C1 segment of cervical spinal cord (tissue), 14 donors: Measurements from ENCODE around the gene TBC1D9.
"Not testable (repeated sequence)": the region's sequence is repeated elsewhere in the genome, so short reads cannot be mapped to it uniquely, and the experiment has no call there.

ENCODE experiments used
- DNase-seq, 14 donors: peaks; one replicate each; lab custom pipeline; 2025; lab: John Stamatoyannopoulos, UW

TBC1D9 gene

DNA sequence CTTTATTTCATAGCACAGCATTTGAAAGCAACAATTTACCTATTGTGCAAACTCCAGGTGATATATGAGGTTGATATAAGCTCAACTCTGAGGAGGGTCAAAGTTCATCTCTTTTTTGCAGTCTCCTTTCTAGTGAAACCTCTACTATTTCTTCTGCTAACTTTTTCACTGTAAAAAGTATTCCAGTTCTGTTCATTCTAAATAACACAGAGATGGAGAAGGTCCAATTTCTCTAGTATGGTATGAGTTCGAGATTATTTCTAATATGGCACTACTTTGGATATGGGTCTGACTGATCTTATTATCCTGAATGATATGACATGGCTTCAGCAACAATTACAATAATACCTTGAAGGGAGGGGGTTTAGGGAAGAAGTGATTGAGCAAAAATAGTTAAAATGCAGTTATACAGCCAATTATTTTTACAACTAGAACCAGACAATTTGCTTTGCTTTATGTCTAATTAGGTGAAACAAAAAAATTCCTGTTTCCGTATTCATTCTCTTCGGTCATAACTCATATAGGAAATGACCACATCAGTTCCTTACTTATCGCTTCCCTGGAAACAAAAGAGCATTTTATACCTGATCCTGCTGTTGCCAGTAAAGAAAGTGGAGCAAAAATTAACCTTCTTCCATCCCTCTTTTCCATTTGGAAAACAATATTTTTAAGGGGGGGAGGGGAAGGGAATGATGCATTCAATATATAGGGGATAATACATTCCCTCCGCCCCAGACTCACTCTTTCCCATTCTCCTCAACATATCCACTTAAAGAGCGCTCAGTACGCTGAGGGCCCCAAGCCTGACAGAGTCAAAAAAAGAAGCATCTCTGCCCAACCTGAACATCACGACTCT, 1.0 kb downstream of the TBC1D9 start:
- DNase-seq = no peak

DNA sequence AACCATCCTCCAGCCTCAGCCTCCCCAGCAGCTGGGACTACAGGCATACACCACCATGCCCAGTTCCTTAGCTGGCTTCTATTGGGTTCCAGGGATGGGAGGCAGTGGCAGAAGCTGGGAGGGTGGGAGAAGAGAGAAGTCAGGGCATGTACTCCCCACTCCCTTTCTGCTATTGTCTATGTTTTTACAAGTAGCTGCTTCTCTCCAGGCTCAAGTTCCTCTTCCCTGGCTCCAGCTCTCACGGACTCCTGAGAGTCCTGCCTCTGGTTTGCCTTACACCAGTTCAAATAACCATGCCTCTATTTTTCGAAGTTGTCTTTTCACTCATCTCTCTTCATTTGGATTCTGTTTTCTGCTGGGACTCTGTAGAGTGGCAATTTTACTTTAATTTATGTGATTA, 2.9 kb downstream of the TBC1D9 start:
- no peak for DNase-seq

DNA sequence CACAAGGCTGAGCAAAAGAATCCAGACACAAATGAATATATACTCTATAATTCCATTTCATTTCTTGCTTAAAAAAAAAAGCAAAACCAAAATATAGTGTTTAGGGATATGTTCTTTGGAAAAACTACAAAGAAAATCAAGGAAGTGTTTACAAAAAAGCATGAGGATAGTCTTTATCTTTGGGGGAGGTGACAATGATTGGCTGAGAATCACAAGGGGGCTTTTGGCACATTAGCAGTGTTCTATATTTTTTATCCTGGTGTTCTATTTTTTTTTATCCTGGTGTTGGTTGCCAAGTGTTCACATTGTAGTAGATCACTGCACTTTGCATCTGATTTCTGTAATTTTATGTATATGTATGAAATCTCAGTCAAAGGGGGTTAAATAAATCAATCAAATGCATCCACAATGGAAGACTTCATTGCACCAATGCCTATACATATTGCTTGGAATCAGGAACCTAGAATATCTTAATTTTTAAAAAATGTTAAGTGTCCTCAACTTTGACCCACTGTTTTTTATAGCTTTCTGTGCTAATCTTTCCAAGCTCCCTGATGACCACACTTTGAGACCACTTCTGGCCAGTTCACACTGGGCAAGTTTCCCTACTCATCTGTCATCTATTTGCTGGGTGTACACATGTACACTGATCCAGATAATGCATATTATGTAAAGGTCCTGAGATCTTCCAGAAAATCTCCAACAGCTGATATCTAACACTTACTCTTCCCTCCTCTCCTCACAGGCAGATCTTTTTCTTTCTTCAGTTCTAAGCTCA, 3.7 kb downstream of the TBC1D9 start:
- no peak for DNase-seq

- no peak for DNase-seq
Observed at GRCh38 chr4:140750470-140750869, 5.7 kb downstream of the TBC1D9 start.

- DNase-seq = no peak
Observed at GRCh38 chr4:140748171-140748570, 8.0 kb downstream of the TBC1D9 start.

DNA sequence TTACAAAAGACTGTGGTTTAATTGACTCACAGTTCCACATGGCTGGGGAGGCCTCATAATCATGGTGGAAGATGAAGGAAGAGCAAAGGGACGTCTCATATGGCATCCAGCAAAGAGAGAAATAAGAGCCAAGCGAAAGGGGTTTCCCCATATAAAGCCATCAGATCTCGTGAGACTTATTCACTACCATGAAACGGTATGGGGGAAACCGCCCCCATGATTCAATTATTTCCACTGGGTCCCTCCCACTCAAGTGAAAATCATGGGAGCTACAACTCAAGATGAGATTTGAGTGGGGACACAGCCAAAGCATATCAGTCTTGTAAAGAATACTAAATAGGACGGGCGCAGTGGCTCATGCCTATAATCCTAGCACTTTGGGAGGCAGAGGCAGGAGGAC, 9.6 kb downstream of the TBC1D9 start:
- DNase-seq = not testable (repeated sequence)

DNA sequence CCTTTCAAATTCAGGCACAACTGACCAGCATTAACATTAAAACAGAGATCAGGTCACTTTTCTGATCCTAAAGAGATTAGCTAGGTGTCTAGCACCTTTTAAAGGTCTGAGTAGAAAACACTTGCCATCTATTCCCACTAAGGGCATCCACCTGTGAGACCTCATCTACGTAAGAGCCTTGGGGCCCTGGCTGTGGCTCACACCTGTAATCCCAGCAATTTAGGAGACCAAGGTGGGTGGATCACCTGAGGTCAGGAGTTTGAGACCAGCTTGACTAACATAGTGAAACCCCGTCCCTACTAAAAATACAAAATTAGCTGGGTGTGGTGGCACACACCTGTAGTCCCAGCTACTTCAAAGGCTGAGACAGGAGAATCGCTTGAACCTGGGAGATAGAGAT, 11.8 kb downstream of the TBC1D9 start:
- no peak for DNase-seq

DNA sequence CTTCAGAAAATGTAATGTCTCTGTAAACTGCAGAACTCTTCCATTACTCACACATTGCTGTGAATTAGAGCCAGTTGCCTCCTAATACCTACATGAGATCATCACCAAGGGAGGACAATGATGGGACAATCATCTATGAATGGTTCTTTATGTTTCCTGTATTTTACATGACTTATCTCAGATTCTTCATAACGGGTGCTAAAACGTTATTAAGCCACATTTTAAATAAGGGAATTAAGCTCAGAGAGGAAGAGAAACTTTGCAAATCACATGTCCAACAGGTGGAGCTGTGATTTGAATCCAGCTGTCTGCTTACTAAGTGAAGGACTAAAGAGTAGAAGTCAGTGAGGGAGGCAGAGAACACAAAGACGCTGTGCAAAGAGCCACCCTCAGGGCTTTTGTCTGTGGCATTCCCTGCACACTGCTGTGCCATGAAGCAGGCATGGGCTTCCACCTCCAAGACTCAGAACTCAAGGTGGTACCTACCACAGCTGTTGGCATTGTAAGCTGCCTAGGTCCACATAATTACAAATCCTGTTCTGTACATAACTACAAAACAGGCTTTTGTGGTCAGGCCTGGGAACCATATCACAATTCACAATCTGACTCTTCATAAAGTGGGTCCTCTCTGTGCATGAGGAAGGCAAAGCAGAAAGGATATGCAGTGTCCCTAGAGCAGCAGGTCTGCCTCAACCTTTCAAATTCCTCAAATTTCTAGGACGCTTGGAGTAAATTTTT, 12.8 kb downstream of the TBC1D9 start:
- no peak for DNase-seq

GRCh38 chr4:140742838-140743193, 13.4 kb downstream of the TBC1D9 start:
- DNase-seq = no peak

DNA sequence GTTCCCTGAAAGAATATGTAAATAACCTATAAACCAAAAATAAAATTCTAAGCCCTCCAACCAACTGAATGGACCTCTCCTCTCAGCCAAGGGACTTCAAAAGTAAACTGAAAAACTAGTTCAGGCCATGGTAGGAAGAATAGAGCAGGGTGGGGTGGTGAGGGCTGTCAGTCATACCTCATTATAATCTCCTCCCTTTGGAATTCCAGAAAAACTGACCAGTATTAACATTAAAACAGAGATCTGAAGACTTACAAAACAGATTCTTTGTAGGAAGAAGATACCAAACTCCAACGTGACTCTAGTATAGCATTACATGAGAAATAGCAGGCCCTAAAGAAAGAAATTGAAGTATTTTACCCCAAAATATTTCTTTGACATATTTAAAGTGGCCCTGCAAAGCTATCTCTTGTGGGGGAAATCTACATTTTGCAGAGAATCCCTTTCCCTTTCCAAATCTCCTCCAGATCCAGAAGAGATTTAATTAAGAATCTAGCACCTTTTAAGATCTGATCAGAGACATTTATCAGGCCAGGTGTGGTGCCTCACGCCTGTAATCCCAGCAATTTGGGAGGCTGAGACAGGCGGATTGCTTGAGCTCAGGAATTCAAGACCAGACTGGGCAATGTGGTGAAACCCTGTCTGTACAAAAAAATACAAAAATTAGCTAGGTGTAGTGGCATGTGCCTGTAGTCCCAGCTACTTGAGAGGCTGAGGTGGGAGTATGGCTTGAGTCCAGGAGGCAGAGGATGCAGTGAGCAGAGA, 15.1 kb downstream of the TBC1D9 start:
- no peak for DNase-seq

DNA sequence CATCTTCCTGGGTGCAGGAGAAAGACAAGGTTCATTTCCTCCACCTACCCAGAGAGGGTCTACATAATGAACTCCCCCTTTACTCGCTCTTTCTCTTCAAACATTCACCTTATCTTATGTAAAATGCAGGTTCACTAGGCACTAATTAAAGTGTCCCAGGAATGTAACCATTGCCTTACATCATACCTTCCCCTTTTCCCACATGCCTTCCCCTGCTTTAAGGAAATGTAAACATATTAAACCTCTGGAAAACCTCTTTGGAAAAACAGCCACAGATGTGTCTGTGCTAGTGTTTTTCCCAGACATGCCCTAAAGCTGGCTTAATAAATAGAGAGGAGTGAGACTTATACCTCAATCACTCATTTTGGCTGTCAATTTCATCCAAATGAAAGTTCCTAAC, 15.8 kb downstream of the TBC1D9 start:
- DNase-seq = no peak

DNA sequence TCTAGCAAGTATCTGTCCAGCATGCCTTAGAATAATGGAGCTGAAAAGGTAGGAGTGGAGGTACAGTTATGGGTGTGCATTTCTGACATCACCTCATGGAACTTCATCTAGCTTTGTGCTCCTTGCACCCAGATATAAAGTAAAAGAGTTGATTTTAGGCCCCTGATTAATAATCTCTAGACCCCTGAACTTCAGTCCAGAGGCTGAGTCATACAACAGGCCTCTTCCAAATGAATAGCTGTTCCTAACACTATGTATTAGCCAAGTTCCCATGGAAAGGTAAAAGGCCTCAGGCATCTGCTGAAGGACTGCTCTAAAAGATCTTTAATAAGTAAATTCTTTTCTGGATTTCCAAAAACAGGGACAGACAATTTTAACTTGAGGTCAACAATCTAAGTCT, 16.2 kb downstream of the TBC1D9 start:
- DNase-seq = no peak

GRCh38 chr4:140738139-140738538, 18.0 kb downstream of the TBC1D9 start:
- no peak for DNase-seq

DNA sequence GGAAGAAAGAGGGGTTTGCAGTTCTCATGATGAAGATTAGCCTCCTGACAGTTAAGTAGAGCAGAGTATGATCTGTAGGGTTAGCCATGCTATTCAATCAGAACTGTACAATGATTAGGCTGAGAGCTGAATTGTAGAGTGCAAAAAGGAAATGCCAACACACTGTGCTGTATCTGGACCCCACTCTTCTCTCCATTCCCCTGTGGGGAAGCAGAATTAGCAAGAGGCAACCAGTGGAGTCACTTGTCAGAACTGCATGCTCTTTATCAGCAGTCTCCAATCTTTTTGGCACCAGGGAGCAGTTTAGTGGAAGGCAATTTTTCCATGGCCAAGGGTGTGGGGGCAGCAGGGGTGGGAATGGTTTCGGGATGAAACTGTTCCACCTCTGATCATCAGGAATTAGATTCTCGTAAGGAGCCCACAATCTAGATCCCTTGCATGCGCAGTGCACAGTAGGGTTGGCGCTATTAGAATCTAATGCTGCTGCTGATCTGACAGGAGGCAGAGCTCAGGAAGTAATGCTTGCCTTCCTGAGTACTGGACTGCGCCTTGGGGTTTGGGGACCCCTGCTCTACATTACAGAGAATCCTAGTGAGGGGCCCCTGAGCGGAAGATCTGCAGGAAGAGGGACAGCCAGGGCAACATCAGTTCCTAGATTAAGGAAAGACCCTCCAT, 19.4 kb downstream of the TBC1D9 start:
- no peak for DNase-seq

GRCh38 chr4:140735779-140736391, 20.3 kb downstream of the TBC1D9 start:
- no peak for DNase-seq

GRCh38 chr4:140735317-140735716, 20.9 kb downstream of the TBC1D9 start:
- DNase-seq = no peak

DNA sequence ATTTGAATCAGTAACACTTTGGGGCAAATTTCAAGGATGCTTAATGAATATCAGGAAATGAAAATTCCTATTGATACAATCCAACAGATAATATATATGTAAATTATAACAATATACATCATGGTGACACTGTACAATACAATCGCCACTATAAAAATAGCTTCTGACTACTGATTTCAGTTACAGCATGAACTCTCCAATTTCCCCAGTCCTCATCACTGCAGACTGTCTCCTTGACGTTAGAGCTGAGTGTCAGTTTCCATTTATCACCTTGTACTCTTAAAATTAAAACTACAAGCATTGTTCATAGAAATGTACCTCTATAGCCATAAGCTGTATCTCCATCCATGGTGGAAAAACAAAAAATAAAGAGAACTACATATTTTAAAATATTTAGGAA, 23.4 kb downstream of the TBC1D9 start:
- DNase-seq = no peak

DNA sequence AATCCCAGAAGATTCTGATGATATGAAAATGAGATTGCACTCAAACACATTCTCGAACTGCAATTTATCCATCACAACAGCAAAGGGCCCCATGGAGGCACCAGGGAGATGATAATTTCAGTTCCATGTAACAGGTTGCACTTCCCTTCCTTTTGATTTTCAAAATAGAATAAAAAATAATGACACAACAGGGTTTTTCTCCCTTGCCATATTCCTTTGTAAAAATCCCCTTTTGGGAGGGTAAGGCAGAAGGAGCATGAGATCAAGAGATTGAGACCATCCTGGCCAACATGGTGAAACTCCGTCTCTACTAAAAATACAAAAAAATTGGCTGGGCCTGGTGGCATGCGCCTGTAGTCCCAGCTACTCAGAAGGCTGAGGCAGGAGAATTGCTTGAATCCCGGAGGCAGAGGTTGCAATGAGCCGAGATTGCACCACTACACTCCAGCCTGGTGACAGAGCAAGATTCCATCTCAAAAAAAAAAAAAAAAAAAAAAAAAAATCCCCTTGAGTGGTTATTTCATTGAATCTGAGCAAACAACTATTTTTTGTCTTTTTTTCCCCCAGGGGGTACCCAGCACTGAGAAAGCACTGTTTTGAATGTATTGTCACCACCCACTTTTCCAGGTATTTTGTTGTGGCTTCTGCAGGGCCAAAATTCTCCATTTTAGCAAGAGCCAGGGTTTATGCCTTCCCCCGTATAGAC, 26.7 kb downstream of the TBC1D9 start:
- DNase-seq = no peak

DNA sequence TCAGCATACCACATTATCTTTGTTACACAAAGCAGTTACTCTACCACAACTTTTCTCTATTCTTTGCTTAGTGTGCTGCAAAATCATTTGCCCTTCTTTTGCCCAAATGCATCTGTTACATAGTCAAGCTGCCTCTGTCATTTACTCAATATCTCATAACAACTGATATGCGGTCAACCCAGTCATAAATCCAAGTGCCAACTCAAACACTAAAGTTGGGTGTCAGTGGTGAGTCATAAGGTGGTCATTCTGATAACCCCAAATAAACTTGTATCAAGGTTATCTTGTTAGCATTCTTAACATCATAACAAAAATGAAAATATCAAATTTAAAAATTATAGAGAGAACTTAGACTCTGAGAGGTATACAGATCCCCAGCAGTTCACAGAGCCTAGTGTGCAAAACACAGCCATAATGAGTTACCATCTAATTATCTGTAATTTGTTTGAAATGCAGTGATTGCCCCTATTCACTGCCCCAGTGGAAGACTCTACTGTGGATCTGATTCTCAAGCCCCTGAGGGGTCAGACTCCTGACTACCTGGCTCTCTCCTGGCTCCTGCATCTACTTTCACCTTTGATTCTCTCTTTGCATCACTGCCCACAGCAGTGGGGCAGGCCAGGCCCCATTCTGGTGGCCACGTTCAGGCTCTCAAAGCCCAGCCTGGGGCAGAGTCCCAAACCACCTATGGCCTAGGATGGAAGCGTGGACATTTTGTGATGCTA, 29.2 kb downstream of the TBC1D9 start:
- no peak for DNase-seq
